Naive thymus-derived CD8-positive, alpha-beta T cell (primary cell): ENCODE data around the gene OGDHL. TPM values are rescaled to one million over a fixed set of nuclear protein-coding genes. Genes with fewer than 3 reads are reported as not detected.

Source experiments
- ATAC-seq, 2 donors: fragments of 150-1000 bp; cut with Tn5 transposase in 1 of 2; sonication (Bioruptor Pico), chemical (Tn5 transposase) in 1 of 2; 1 replicate in 1 of 2; 2 replicates in 1 of 2; pipeline ENCODE4 v1.10.0; 2021; ENCODE audit warnings: mild to moderate bottlenecking in 2 of 2, moderate library complexity in 2 of 2
- POLR2A ChIA-PET: fragments of 350-600 bp; sonication (Branson Sonifier 250); formaldehyde crosslinking; loops from one replicate; lab custom pipeline; 2021; ENCODE audit warnings: antibody characterized with exemption; lab: Charles Lee
- DNase-seq, 10 donors: peaks; one replicate each; pipeline versions ENCODE4 v3.0.0 to v3.0.0-alpha.2; 2020 to 2022
- H3K27ac Mint-ChIP-seq, 10 donors: one replicate each; pipeline ENCODE4 v1.8.0; 2020 to 2022; ENCODE audit warnings: mild to moderate bottlenecking in 10 of 10, mixed read lengths in 10 of 10, moderate library complexity in 4 of 10, inconsistent platforms in 1 of 10
- H3K27me3 Mint-ChIP-seq, 5 donors: one replicate each; pipeline ENCODE4 v1.8.0; 2021 to 2022; ENCODE audit warnings: mixed read lengths in 5 of 5
- H3K36me3 Mint-ChIP-seq, 3 donors: one replicate each; pipeline ENCODE4 v1.8.0; 2020 to 2022; ENCODE audit warnings: mixed read lengths in 3 of 3, mild to moderate bottlenecking in 2 of 3, inconsistent platforms in 1 of 3
- H3K4me1 Mint-ChIP-seq, 4 donors: one replicate each; pipeline ENCODE4 v1.8.0; 2021 to 2022; ENCODE audit warnings: mixed read lengths in 4 of 4
- H3K4me3 Mint-ChIP-seq, 10 donors: one replicate each; pipeline ENCODE4 v1.8.0; 2020 to 2022; ENCODE audit warnings: mild to moderate bottlenecking in 10 of 10, mixed read lengths in 10 of 10, moderate library complexity in 6 of 10, inconsistent platforms in 1 of 10
- H3K9me3 Mint-ChIP-seq, 9 donors: one replicate each; pipeline ENCODE4 v1.8.0; 2020 to 2022; ENCODE audit warnings: mixed read lengths in 9 of 9, mild to moderate bottlenecking in 3 of 9, inconsistent platforms in 1 of 9, moderate library complexity in 1 of 9
- polyA plus RNA-seq, 3 donors: library from polyadenylated mRNA; unstranded; fragments of 300-500 nt; fragmentation: Illumina TruSeq; gene quantifications; one replicate each; pipeline ENCODE4 v1.2.3, GENCODE V29; 2021
- total RNA-seq, 8 experiments: library from RNA in 2 of 8; stranded (reverse) in 2 of 8; gene quantifications; one replicate each; pipeline ENCODE4 v1.2.3 and lab custom pipeline; 2021 to 2026

Gene OGDHL
- total and polyA plus RNA-seq, 5 experiments from 2014 or later, result not detected

DNA sequence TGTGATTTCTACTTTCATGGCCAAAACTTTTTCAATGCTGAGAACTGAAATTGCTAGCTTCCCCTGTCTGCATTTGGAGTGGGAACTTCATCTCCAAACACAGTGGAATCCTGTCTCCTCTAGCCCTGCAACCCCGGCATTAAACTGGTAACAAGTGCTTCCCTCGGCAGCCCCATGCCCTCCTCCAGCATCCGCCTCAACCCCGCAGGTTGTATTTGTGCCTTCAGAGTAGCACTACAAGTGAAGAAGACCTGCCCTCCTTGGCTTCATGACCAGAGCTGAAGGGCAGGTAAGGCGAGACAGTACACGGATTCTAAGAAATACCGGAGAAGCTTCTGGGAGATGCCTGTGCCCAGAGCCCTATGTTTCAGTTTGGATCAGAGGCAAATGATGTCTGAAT is 65.8 kb downstream of the OGDHL start:
- H3K36me3 Mint-ChIP-seq, result no peaks in the 10 kb centered on the region
- no peak overlapping the region for H3K27ac Mint-ChIP-seq
- H3K4me3 Mint-ChIP-seq, result no peak overlapping the region
- ATAC-seq (no peak), DNase-seq (no peak)
- peaks cover 0 to 9% (median 0%) of the 10 kb centered on the region in 9 donors for H3K9me3 Mint-ChIP-seq
- H3K4me1 Mint-ChIP-seq, result no peaks in the 10 kb centered on the region
- POLR2A ChIA-PET, result no interaction called here
- H3K27me3 Mint-ChIP-seq, result peaks cover 12 to 49% (median 17%) of the 10 kb centered on the region in 5 donors

DNA sequence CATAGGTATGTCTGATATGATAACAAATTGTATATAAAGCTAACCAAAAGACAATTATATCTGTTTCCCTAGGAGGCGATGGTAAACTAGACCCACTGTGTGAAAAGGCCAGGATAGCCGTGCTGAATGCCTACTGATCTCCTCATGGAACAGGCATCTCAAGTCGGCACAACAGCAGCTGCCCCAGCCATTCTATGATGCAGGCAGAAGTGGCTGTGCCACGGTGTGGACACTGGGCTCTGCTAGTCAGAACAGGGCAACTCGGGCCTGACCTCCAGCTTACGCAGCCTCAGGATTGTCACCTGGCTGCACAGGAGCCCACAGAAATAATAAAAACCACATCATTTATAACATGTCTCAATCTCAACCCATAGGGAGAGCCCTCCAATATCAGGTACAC is 67.7 kb downstream of the OGDHL start:
- Mint-ChIP-seq H3K9me3 (peaks cover 0 to 9% (median 1%) of the 10 kb centered on the region in 9 donors), H3K4me3 (no peak overlapping the region), H3K27ac (no peak overlapping the region), H3K36me3 (no peaks in the 10 kb centered on the region), H3K4me1 (no peaks in the 10 kb centered on the region), H3K27me3 (peaks cover 22 to 61% (median 30%) of the 10 kb centered on the region in 5 donors)
- POLR2A ChIA-PET, result no interaction called here
- no peak for DNase-seq
- ATAC-seq, result no peak

DNA sequence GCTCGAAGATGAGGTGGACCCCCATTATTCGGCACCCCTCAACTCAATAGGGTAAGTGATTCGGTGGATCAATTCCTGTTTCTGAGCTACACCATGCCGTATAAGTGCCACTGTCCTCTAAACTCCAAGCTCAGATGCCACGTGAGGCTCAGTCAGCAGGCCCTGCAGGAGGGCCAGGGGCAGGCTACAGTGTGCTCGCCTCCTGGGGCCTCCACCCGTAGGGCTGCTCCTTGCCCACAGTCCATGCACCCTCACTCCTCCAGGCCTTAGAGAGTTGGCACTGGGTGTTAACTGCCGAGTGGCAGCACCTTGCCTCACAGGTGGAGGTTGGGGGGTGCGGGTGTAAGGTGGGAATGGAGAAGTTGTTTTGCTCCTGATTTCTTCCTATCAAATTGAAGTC is 70.5 kb downstream of the OGDHL start:
- peaks cover 0 to 17% (median 5%) of the 10 kb centered on the region in 3 donors for H3K36me3 Mint-ChIP-seq
- H3K4me3 Mint-ChIP-seq, result no peak overlapping the region
- POLR2A ChIA-PET, result no interaction called here
- H3K27me3 Mint-ChIP-seq, result peaks cover 39 to 87% (median 54%) of the 10 kb centered on the region in 5 donors
- peaks cover 0 to 26% (median 16%) of the 10 kb centered on the region in 9 donors for H3K9me3 Mint-ChIP-seq
- H3K4me1 Mint-ChIP-seq, result no peaks in the 10 kb centered on the region
- H3K27ac Mint-ChIP-seq, result no peak overlapping the region
- ATAC-seq, result no peak
- DNase-seq, result no peak

DNA sequence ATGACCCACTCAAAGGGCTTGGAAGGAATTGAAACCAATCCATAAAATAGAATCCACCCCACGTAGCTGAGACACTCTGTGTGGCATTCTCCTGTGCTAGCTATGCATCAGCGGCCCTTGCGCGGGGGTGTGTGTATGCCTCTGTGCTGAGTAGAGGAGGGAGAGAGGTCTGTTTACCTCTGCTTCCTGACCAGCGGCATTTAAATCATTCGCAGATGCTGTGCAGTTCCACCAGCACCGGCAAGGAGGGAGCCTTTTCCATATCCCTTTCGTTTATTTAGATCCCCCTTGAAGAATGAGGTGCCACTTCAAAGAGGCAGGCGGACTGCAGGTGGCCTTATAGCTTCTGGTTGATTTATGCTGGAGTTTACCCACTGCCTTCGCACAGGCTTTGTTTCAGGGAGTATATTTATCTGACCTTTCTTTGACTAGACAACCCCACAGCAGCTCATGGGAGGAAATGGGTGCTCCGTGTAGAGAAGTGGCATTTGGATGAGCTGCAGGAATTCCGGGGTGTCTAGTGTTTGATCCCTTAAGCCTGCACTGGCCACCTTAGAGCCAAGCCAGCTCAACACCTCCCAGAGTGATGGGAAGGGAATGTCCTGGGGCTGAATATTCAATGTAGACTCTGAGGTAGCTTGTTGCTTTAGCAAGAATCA is 71.3 kb downstream of the OGDHL start:
- H3K4me1 Mint-ChIP-seq, result no peaks in the 10 kb centered on the region
- peaks cover 39 to 87% (median 55%) of the 10 kb centered on the region in 5 donors for H3K27me3 Mint-ChIP-seq
- no peak for DNase-seq
- no peak overlapping the region for H3K4me3 Mint-ChIP-seq
- no peak for ATAC-seq
- no peak overlapping the region for H3K27ac Mint-ChIP-seq
- H3K36me3 Mint-ChIP-seq, result peaks cover 0 to 23% (median 5%) of the 10 kb centered on the region in 3 donors
- peaks cover 0 to 34% (median 21%) of the 10 kb centered on the region in 9 donors for H3K9me3 Mint-ChIP-seq
- POLR2A ChIA-PET, result interaction anchor here (0.6 kb wide), 1 partner anchor 120 kb away, joined by 7 read pairs; no protein-coding TSS in a partner anchor

DNA sequence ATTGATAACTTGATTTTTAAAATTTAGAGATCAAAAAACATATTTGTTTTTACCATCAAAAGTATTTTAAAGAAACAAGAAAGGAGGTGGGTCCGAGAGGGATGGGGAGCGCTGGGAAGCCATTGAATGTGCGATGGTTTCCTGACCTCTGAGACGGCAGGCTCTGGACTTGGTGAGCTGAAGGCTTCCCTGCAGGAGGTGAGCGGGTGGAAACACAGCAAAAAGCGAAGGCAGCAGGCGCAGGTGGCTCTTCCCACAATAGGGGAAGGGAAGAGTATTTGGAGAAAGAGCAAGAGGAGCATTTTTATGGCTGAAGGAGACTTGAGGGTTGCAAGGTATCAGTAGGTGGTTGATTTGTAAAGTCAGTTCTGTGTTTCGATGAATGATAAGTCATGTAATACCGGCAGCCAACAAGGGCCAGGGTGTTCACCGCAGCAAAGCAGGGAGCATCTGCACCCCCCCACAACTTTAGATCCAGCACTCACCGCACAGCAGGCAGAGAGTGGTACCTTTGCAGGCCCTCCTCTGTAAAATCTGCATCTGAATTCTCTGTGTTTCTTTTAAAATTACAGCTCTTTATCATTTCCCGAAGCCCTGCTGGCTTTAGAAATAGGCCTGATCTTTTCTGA is 72.1 kb downstream of the OGDHL start:
- ATAC-seq (no peak), DNase-seq (no peak)
- POLR2A ChIA-PET, result no interaction called here
- Mint-ChIP-seq H3K9me3 (peaks cover 0 to 38% (median 22%) of the 10 kb centered on the region in 9 donors), H3K4me1 (no peaks in the 10 kb centered on the region), H3K27me3 (peaks cover 40 to 83% (median 60%) of the 10 kb centered on the region in 5 donors), H3K4me3 (no peak overlapping the region), H3K36me3 (peaks cover 0 to 23% (median 5%) of the 10 kb centered on the region in 3 donors), H3K27ac (no peak overlapping the region)

DNA sequence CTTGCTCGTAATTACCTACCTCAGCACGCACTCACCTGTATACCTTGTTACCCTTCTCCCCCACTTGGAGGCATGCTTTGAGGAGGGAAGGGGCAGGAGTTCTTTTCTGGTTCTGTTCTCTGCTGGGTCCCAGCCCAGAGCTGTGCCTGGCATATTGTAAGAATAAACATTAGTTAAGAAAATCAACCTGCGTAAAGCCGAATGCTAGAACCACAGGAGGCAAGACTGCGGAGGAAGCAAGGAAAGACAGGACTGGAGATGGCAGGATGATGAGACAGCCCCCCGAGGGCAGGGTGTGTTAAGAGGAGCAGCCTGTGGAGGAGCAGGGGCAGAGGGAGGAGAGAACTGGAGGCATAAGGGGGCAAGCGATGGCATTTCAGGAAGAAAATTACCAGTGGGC is 73.2 kb downstream of the OGDHL start:
- ATAC-seq, result no peak
- Mint-ChIP-seq H3K36me3 (peaks cover 0 to 23% (median 5%) of the 10 kb centered on the region in 3 donors), H3K4me1 (no peaks in the 10 kb centered on the region), H3K27ac (peak overlapping the region in 1 of 10 donors; percentile 13), H3K27me3 (peaks cover 41 to 72% (median 58%) of the 10 kb centered on the region in 5 donors), H3K4me3 (no peak overlapping the region), H3K9me3 (peaks cover 0 to 46% (median 22%) of the 10 kb centered on the region in 9 donors)
- no peak for DNase-seq
- POLR2A ChIA-PET, result no interaction called here

DNA sequence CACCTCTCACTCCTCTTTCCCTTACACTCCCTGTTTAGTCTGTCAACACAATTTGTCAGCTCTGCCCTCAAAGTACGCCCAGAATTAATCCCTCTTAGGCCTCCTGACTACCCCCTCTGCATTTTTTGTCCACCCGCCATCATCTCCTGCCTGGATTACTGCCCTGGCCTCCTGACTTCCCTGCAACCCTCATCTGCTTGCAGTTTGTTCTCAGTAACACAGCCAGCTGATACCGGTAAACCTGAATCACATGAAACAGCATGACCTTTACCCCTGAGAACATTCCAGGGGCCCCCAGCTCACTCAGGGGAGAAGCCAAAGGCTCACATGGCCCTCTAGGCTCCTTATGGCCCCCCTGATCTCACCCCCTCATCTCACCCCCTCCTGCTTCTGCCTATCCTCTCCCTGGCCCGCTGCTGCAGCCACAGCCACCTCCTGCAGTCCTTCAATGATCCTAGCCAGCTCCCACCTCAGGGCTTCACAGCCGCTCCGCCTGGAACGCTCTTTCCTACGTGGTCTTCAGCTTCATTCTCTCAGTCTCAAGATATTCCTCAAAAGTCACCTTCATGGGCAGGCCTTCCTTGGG is 73.8 kb downstream of the OGDHL start:
- Mint-ChIP-seq H3K36me3 (peaks cover 0 to 23% (median 5%) of the 10 kb centered on the region in 3 donors), H3K27ac (no peak overlapping the region), H3K4me3 (no peak overlapping the region), H3K27me3 (peaks cover 37 to 67% (median 54%) of the 10 kb centered on the region in 5 donors), H3K9me3 (peaks cover 0 to 41% (median 22%) of the 10 kb centered on the region in 9 donors), H3K4me1 (no peaks in the 10 kb centered on the region)
- DNase-seq (no peak), ATAC-seq (no peak)
- POLR2A ChIA-PET, result interaction anchor here (0.6 kb wide), 1 partner anchor 92 kb away, joined by 3 read pairs; no protein-coding TSS in a partner anchor

DNA sequence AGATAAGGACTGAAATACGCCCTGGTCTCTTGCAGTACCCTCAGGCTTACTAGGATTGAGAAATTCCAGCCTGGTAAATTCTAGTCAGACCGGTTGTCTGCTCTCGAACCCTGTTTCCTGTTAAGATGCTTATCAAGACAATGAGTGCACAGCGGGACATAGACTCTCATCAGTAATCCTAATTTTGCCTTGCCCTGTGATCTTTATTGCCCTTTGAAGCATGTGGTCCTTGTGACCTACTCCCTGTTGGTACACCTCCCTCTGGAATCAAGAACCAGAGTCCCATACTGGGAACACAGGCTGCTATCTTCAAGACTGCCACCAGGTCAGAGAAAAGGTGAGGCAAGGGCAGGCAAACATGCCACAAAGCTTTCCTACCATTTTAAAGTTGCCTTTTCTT is 75.5 kb downstream of the OGDHL start:
- H3K4me1 Mint-ChIP-seq, result no peaks in the 10 kb centered on the region
- DNase-seq, result no peak
- peaks cover 31 to 57% (median 45%) of the 10 kb centered on the region in 5 donors for H3K27me3 Mint-ChIP-seq
- H3K4me3 Mint-ChIP-seq, result no peak overlapping the region
- H3K36me3 Mint-ChIP-seq, result peaks cover 0 to 29% (median 5%) of the 10 kb centered on the region in 3 donors
- H3K9me3 Mint-ChIP-seq, result peaks cover 0 to 51% (median 25%) of the 10 kb centered on the region in 9 donors
- no peak for ATAC-seq
- H3K27ac Mint-ChIP-seq, result no peak overlapping the region
- POLR2A ChIA-PET, result no interaction called here

Other genes starting within 250 kb of the OGDHL start
- gene ERCC6, start 223.2 kb downstream of the OGDHL start, total RNA-seq, result 10 to 100 TPM; 49.8 to 50.4 TPM
- gene ERCC6, start 223.2 kb downstream of the OGDHL start, polyA plus RNA-seq, result 1 to 10 TPM; 7.9 to 9.0 (median 8.4) TPM
- gene SLC18A3, start 152.0 kb downstream of the OGDHL start, total RNA-seq, result not detected
- gene SLC18A3, start 152.0 kb downstream of the OGDHL start, polyA plus RNA-seq, result not detected
- not detected for gene CHAT, start 148.3 kb downstream of the OGDHL start, total RNA-seq
- not detected for gene CHAT, start 148.3 kb downstream of the OGDHL start, polyA plus RNA-seq
- not detected for gene C10orf53, start 82.7 kb downstream of the OGDHL start, total RNA-seq
- not detected for gene C10orf53, start 82.7 kb downstream of the OGDHL start, polyA plus RNA-seq
- 10 to 100 TPM; 43.6 to 47.3 TPM for gene PARG, start 179.7 kb upstream of the OGDHL start, total RNA-seq
- 10 to 100 TPM in 1 of 3 donors, 1 to 10 TPM in 2; 8.8 to 15.9 (median 9.3) TPM for gene PARG, start 179.7 kb upstream of the OGDHL start, polyA plus RNA-seq
- 10 to 100 TPM; 30.1 to 32.3 TPM for gene TIMM23B, start 179.7 kb upstream of the OGDHL start, total RNA-seq
- gene TIMM23B, start 179.7 kb upstream of the OGDHL start, polyA plus RNA-seq, result 10 to 100 TPM in 2 of 3 donors, 1 to 10 TPM in 1; 9.9 to 14.9 (median 13.3) TPM
- 10 to 100 TPM; 27.2 to 28.6 TPM for gene AGAP6, start 226.1 kb upstream of the OGDHL start, total RNA-seq
- 1 to 10 TPM in 1 of 3 donors, under 1 TPM in 2; 0.47 to 2.7 (median 0.68) TPM for gene AGAP6, start 226.1 kb upstream of the OGDHL start, polyA plus RNA-seq